Osteocyte (in vitro differentiated cells): ENCODE data around the gene PARD6A. TPM values are rescaled to one million over a fixed set of nuclear protein-coding genes. Genes with fewer than 3 reads are reported as not detected.

Experiments used
- DNase-seq: peaks from one replicate; pipeline ENCODE4 v3.0.0; 2021; ENCODE audit warnings: mixed read lengths; ENCODE audit not compliant: unreplicated experiment; ENCODE audit errors: extremely low spot score
- H3K27ac Mint-ChIP-seq: one replicate; pipeline ENCODE4 v1.8.0; 2021; ENCODE audit warnings: mild to moderate bottlenecking, mixed read lengths; ENCODE audit not compliant: unreplicated experiment
- H3K27me3 Mint-ChIP-seq: one replicate; pipeline ENCODE4 v1.8.0; 2021; ENCODE audit warnings: mixed read lengths; ENCODE audit not compliant: unreplicated experiment
- H3K36me3 Mint-ChIP-seq: one replicate; pipeline ENCODE4 v1.8.0; 2021; ENCODE audit warnings: mixed read lengths; ENCODE audit not compliant: unreplicated experiment
- H3K4me1 Mint-ChIP-seq: one replicate; pipeline ENCODE4 v1.8.0; 2021; ENCODE audit warnings: mixed read lengths; ENCODE audit not compliant: unreplicated experiment
- H3K4me3 Mint-ChIP-seq: one replicate; pipeline ENCODE4 v1.8.0; 2021; ENCODE audit warnings: mild to moderate bottlenecking, moderate library complexity, mixed read lengths; ENCODE audit not compliant: unreplicated experiment
- H3K9me3 Mint-ChIP-seq: one replicate; pipeline ENCODE4 v1.8.0; 2021; ENCODE audit warnings: mixed read lengths; ENCODE audit not compliant: unreplicated experiment
- CTCF ChIP-seq: fragments of 200-600 bp; sonication (generic); IDR thresholded peaks from 2 replicates; pipeline ENCODE4 v1.5.0; 2021; ENCODE audit warnings: antibody characterized with exemption, mild to moderate bottlenecking, moderate library complexity
- total RNA-seq: library from RNA; stranded (reverse); gene quantifications from 2 replicates; pipeline ENCODE4 v1.2.1, GENCODE V29; 2021

Gene PARD6A
- total RNA-seq, 1 donor from 2014 or later, result 4.6 TPM

- Mint-ChIP-seq H3K27me3 (peaks cover 18% of the 10 kb centered on the region), H3K36me3 (no peaks in the 10 kb centered on the region)
Observed at GRCh38 chr16:67654403-67654911, 6.3 kb upstream of the PARD6A start.

GRCh38 chr16:67655363-67655762 lies 5.4 kb upstream of the PARD6A start:
- H3K36me3 Mint-ChIP-seq, result no peaks in the 10 kb centered on the region
- no peak for DNase-seq
- H3K4me3 Mint-ChIP-seq, result no peak overlapping the region
- H3K9me3 Mint-ChIP-seq, result no peaks in the 10 kb centered on the region
- TF ChIP-seq CTCF, result no peak
- H3K27me3 Mint-ChIP-seq, result peaks cover 12% of the 10 kb centered on the region
- H3K4me1 Mint-ChIP-seq, result peaks cover 14% of the 10 kb centered on the region
- no peak overlapping the region for H3K27ac Mint-ChIP-seq

More at GRCh38 chr16:67654403-67654911, 6.3 kb upstream of the PARD6A start:
- DNase-seq, result peak; percentile 83
- Mint-ChIP-seq H3K9me3 (no peaks in the 10 kb centered on the region), H3K4me1 (peaks cover 11% of the 10 kb centered on the region), H3K27ac (no peak overlapping the region), H3K4me3 (no peak overlapping the region)
- no peak for TF ChIP-seq CTCF

GRCh38 chr16:67656344-67657016 lies 4.3 kb upstream of the PARD6A start:
- H3K4me3 Mint-ChIP-seq, result no peak overlapping the region

GRCh38 chr16:67657017-67657608 lies 3.6 kb upstream of the PARD6A start:
- no peak for TF ChIP-seq CTCF
- H3K27ac Mint-ChIP-seq, result no peak overlapping the region
- no peak for DNase-seq
- no peak overlapping the region for H3K4me3 Mint-ChIP-seq
- H3K9me3 Mint-ChIP-seq, result no peaks in the 10 kb centered on the region
- H3K27me3 Mint-ChIP-seq, result peaks cover 2% of the 10 kb centered on the region
- H3K4me1 Mint-ChIP-seq, result peaks cover 18% of the 10 kb centered on the region
- no peaks in the 10 kb centered on the region for H3K36me3 Mint-ChIP-seq

More at GRCh38 chr16:67656344-67657016, 4.3 kb upstream of the PARD6A start:
- Mint-ChIP-seq H3K36me3 (no peaks in the 10 kb centered on the region), H3K9me3 (no peaks in the 10 kb centered on the region), H3K27me3 (peaks cover 7% of the 10 kb centered on the region), H3K4me1 (peaks cover 20% of the 10 kb centered on the region), H3K27ac (no peak overlapping the region)
- TF ChIP-seq CTCF, result no peak
- DNase-seq, result no peak

- no peak overlapping the region for H3K4me3 Mint-ChIP-seq
- no peak overlapping the region for H3K27ac Mint-ChIP-seq
- no peaks in the 10 kb centered on the region for H3K36me3 Mint-ChIP-seq
- no peak for TF ChIP-seq CTCF
- DNase-seq, result no peak
- H3K4me1 Mint-ChIP-seq, result peaks cover 18% of the 10 kb centered on the region
- no peaks in the 10 kb centered on the region for H3K27me3 Mint-ChIP-seq
- no peaks in the 10 kb centered on the region for H3K9me3 Mint-ChIP-seq
Observed at GRCh38 chr16:67657751-67658518, 2.8 kb upstream of the PARD6A start.
